Femur (tissue), 1 donor: ENCODE measurements around the gene SMIM8.

Experiments
- DNase-seq: peaks from one replicate; pipeline ENCODE4 v3.0.0-alpha.2; 2017

Gene SMIM8

GRCh38 chr6:87336367-87336766, 14.0 kb downstream of the SMIM8 start:
- no peak for DNase-seq

- no peak for DNase-seq
These were observed 17.8 kb downstream of the SMIM8 start for GRCh38 chr6:87340230-87340629.

DNA sequence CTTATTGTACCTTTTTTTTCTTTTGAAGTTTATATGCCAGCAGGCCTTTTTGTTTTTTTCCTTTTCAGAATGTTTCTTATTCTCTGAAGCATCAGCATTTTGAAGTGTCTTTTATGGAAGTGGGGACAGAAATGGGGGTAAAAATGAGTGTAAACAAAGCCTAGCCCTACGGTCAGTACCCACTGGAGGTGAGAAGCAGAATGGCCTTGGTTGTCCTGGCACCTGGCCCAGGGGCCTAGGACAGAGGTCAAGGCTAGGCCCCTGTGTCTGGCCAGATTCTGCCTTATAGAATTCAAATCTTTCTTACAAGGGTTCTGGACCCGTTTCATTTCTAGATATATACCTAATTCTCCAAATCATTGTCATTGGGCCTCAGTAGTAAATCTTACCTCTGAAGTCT, 18.8 kb downstream of the SMIM8 start:
- no peak for DNase-seq

- DNase-seq: no peak
These were observed 19.5 kb downstream of the SMIM8 start for GRCh38 chr6:87341899-87342298.

DNA sequence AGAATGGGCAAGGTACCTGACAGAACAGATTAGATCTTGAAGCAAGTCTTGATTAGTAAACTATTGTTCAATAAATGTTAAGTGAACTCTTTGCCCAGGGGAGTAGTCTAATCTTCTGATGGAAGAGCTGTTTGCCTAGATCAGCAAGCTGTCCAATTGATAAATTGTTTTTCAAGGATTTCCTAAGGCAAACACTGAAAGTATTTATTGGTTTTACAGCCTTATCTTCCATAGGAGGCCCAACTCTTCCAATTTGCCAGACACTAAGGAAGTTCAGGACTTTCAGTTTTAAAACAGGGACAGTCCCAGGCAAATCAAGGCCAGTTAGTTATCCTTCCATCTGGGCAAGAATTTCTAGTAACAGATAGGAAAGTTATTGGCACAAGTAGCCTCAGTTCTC, 20.4 kb downstream of the SMIM8 start:
- DNase-seq: no peak

GRCh38 chr6:87344731-87345130, 22.3 kb downstream of the SMIM8 start, which contains the start of gene C6orf163:
Gene C6orf163, plus strand, starts transcription at chr6:87344813. Its CDS starts 287 bp downstream, at chr6:87345100.
- DNase-seq: no peak

DNA sequence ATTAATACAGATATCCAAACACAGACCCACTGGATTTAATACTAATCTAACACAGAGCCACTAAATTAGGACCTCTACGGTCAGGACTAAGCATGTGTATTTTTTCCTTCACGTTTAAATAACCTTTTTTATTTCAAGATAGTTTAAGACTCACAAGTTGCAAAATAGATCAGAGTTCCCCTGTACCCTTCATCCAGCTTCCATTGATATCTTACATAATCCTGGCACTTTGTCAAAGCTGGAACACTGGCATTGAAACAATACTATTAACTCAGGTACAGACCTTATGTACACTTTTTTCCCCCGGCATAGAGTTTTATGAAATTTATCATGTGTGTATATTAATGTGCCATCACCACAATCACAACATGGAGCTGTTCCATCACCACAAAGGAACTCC, 24.3 kb downstream of the SMIM8 start:
- DNase-seq: no peak

DNA sequence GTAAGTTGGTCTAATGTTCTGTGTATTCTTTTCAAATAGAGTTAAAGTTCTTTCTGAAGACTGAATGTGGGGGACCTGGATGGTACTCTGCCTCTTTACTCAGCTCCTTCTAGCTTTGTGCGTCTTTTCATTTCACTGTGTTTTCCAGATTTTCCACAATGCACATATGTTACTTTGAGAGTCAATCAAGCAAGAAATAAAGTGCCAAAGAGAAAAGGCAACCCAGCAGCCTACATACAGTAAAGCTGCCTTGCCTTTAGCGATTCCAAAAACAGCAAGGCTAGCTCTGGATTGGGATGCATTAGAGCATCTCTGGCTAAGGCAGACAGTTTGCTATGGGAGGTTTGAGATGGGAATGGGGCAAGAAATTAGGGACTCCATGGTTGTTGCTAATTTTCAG, 27.5 kb downstream of the SMIM8 start:
- no peak for DNase-seq

GRCh38 chr6:87350516-87350915, 28.1 kb downstream of the SMIM8 start:
- DNase-seq: no peak

DNA sequence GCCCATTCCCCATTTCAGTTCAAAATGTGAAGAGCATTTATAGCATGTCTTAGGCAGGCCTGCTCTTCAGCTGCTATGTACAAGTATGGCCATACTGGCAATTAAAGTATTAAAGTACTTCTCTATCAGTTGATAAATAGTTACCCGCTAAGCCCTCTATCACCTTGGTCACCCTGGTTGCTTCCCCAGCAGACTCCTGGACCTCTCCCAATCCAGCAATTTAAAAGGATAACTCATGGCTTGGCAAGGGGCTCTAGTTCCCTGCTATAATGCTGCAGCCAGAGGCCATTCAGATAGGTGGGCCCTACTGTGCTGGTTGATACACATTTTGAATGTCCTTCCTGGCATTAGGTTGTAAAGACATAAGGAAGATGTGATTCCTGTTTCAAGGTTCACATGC, 29.2 kb downstream of the SMIM8 start:
- no peak for DNase-seq

- no peak for DNase-seq
These were observed 33.8 kb downstream of the SMIM8 start for GRCh38 chr6:87356181-87356580.

- DNase-seq: no peak
These were observed 35.2 kb downstream of the SMIM8 start for GRCh38 chr6:87357479-87358196.

DNA sequence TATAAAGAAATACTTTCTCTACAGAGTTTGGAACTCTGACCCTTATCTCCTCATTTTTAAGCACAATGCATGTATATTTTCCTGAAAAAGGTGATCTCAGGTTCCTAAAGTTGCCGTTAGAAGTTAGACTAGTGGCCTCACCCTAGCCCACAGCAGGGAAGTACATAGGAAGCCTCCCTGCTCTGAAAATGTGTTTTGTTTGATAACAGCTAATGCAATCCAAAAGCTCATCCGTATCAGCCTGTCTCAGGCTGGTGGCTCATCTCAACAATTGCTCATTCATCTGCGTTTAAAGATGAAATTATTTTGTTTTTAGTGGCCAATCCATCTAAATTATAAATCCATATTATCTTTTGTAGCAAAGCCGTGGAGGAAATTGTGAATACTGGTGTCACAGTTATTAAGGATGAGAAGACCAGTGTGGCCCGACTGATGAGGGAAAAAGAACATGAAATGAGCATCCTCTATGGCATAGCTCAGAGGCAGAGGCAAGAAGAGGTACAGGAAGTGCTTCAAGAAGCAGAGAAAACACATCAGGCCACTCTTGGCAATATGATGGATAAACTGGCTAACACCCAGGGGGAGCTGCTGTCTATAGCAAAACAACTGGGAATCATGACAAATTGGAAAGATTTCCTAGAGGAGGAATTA, 42.3 kb downstream of the SMIM8 start:
- DNase-seq: no peak

- no peak for DNase-seq
These were observed 43.9 kb downstream of the SMIM8 start for GRCh38 chr6:87366072-87366827.

DNA sequence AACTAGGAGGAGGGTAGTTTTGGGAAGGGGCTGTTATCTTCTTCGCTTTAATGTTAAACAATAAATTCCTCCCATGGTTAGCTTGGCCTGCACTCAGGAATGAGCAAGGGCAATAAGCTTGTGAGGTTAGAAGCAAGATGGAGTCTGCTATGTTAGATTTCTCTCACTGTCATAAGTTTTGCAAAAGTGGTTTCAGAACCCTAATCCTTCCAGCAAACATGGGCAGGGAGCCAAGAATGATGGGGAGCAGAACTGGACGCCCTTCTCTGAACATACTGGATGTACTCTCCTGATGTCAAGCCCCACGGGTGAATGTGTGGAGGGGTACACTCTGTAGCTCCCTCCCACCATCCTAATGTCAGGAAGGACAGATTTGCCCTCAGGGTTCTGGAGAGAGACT, 44.5 kb downstream of the SMIM8 start:
- DNase-seq: no peak

DNA sequence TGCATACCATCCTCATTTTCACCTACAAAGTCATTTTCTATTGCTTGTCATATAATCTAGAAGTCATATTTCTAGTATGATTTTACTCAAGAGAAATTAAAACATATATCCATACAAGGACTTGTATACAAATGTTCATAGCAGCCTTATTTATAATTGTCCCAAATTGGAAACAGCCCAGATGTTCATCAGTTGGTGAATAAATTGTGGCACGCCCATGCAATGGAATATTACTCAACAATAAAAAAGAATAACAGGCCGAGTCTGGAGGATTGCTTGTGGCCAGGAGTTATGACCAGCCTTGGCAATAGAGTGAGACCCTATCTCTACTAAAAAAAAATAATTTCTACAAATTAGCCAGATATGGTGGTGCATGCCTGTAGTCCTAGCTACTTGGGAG, 51.0 kb downstream of the SMIM8 start:
- no peak for DNase-seq

- no peak for DNase-seq
These were observed 52.9 kb downstream of the SMIM8 start for GRCh38 chr6:87375315-87375714.

DNA sequence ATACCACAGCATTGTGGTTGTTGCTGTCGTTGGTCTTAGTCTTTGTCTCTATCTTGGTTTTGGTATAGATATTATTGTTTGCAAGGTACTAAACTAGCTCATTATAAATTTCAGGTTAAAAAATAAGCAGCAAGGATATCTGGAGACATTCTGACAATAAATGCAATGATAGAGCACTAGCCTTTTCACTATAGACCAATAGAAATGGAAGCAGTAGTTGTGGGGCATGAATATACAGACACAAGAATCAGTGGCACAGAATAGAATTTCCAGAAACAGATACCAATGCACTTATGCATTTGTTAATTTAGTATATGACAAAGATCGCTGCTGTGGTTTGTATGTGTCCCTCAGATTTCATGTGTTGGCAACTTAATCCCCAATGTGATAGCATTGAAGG, 54.3 kb downstream of the SMIM8 start:
- DNase-seq: no peak

DNA sequence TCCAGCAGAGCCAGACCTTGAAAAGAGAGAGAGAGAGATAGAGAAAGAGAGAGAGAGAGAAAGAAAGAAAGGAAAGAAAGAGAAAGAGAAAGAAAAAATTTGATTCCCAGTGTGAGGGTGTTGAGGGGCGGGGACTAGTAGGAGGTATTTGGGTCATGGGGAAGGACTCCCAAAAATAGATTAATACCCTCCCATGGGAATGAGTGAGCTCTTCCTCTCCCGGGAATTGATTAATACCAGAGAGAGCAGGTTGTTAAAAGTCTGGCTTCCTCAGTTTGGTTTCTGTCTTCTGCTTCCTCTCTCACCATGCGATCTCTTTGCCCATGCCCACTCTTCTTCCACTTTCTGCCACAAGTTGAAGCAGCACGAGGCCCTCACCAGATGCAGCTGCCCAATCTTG, 56.6 kb downstream of the SMIM8 start:
- no peak for DNase-seq

- DNase-seq: no peak
These were observed 60.5 kb downstream of the SMIM8 start for GRCh38 chr6:87382861-87383260.

DNA sequence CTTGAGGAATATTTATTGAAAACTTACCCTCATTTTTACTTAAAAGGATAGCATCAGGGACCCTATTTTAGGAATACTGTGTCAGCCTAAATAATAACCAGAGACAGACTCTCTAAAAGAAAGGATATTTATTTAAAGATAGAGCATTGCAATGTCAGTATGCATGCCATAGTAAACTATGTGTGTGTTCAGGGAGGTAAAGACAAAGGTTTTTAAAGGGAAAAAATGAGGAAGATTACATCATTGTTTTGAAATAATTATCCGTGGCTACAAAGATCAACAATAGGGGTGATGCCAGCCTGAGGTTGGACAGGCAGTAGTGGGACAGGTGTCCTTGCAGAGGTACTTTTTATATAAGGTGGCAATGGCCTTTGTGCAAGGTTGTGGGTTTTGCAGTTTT, 61.6 kb downstream of the SMIM8 start:
- no peak for DNase-seq

- DNase-seq: no peak
These were observed 62.1 kb downstream of the SMIM8 start for GRCh38 chr6:87384449-87384848.

GRCh38 chr6:87391334-87391733, 68.9 kb downstream of the SMIM8 start:
- DNase-seq: no peak
